Fibroblast of villous mesenchyme (primary cell): ENCODE results near the gene CEP112. TPM values are rescaled to one million over a fixed set of nuclear protein-coding genes. Genes with fewer than 3 reads are reported as not detected.
A peak's percentile ranks its signal among the peaks of the same experiment; 100 is the strongest.

Experiments
- DNase-seq: peaks from one replicate; pipeline ENCODE4 v3.0.0-alpha.2; 2010; ENCODE audit warnings: low read depth
- H3K4me3 ChIP-seq: 2 replicates; pipeline ENCODE4 v1.5.1; 2011; ENCODE audit warnings: low read depth, mild to moderate bottlenecking, low read length
- CTCF ChIP-seq: IDR thresholded peaks from 2 replicates; pipeline ENCODE4 v1.5.1; 2012; ENCODE audit warnings: low read depth, mild to moderate bottlenecking, low read length; ENCODE audit not compliant: insufficient read depth
- total RNA-seq: library from RNA; depleted of rRNA; stranded (reverse); fragments of >200 nt; gene quantifications from 2 replicates; pipeline ENCODE4 v1.2.3, GENCODE V29; 2012

The CEP112 gene
- total RNA-seq, 1 donor: 10.8 TPM

- DNase-seq: no peak
- no peak for TF ChIP-seq CTCF
- H3K4me3 ChIP-seq: no peak overlapping the region
Measured at GRCh38 chr17:65703891-65704290, 488.0 kb downstream of the CEP112 start.

- DNase-seq: no peak
- no peak overlapping the region for H3K4me3 ChIP-seq
- TF ChIP-seq CTCF: no peak
Measured at GRCh38 chr17:65699459-65699858, 492.5 kb downstream of the CEP112 start.

- peak overlapping the region; percentile 28 for H3K4me3 ChIP-seq
Measured at GRCh38 chr17:65698381-65699061, 493.4 kb downstream of the CEP112 start.

GRCh38 chr17:65697661-65698060 lies 494.3 kb downstream of the CEP112 start:
- peak; percentile 23 for DNase-seq
- TF ChIP-seq CTCF: no peak

More at GRCh38 chr17:65698381-65699061, 493.4 kb downstream of the CEP112 start:
- DNase-seq: peak; percentile 86
- no peak for TF ChIP-seq CTCF

GRCh38 chr17:65696739-65697394 lies 495.1 kb downstream of the CEP112 start:
- no peak overlapping the region for H3K4me3 ChIP-seq
- DNase-seq: peak; percentile 75
- TF ChIP-seq CTCF: no peak

More at GRCh38 chr17:65697661-65698060, 494.3 kb downstream of the CEP112 start:
- no peak overlapping the region for H3K4me3 ChIP-seq

- no peak for TF ChIP-seq CTCF
- peak; percentile 76 for DNase-seq
- no peak overlapping the region for H3K4me3 ChIP-seq
Measured at GRCh38 chr17:65694601-65695000, 497.3 kb downstream of the CEP112 start.
